Naive B cell (primary cell): ENCODE measurements around the gene AFF3. TPM values are rescaled to one million over a fixed set of nuclear protein-coding genes. Genes with fewer than 3 reads are reported as not detected.
"Not testable (repeated sequence)": the region's sequence is repeated elsewhere in the genome, so short reads cannot be mapped to it uniquely, and the experiment has no call there.

Experiments used
- ATAC-seq, 2 donors: fragments of 150-1000 bp; cut with Tn5 transposase; 2 replicates each; pipeline ENCODE4 v1.10.0; 2021; ENCODE audit warnings: low read depth in 2 of 2, mild to moderate bottlenecking in 2 of 2, moderate library complexity in 2 of 2
- DNase-seq: peaks from one replicate; pipeline ENCODE4 v3.0.0; 2022
- H3K27ac Mint-ChIP-seq, 6 donors: one replicate each; pipeline ENCODE4 v1.8.0; 2020 to 2022; ENCODE audit warnings: mild to moderate bottlenecking in 6 of 6, mixed read lengths in 6 of 6, moderate library complexity in 5 of 6, inconsistent platforms in 2 of 6
- H3K27me3 Mint-ChIP-seq, 3 donors: one replicate each; pipeline ENCODE4 v1.8.0; 2021 to 2022; ENCODE audit warnings: mixed read lengths in 3 of 3, mild to moderate bottlenecking in 1 of 3
- H3K36me3 Mint-ChIP-seq, 2 donors: one replicate each; pipeline ENCODE4 v1.8.0; 2020 to 2022; ENCODE audit warnings: mixed read lengths in 2 of 2, inconsistent platforms in 1 of 2, mild to moderate bottlenecking in 1 of 2
- H3K4me1 Mint-ChIP-seq, 3 donors: one replicate each; pipeline ENCODE4 v1.8.0; 2020 to 2022; ENCODE audit warnings: mixed read lengths in 3 of 3, inconsistent platforms in 1 of 3, mild to moderate bottlenecking in 1 of 3, moderate library complexity in 1 of 3
- H3K4me3 Mint-ChIP-seq, 8 donors: one replicate each; pipeline ENCODE4 v1.8.0; 2020 to 2022; ENCODE audit warnings: mild to moderate bottlenecking in 8 of 8, mixed read lengths in 8 of 8, moderate library complexity in 8 of 8, inconsistent platforms in 2 of 8
- H3K9me3 Mint-ChIP-seq, 7 donors: one replicate each; pipeline ENCODE4 v1.8.0; 2020 to 2022; ENCODE audit warnings: mixed read lengths in 7 of 7, mild to moderate bottlenecking in 5 of 7, inconsistent platforms in 2 of 7, moderate library complexity in 1 of 7
- polyA plus RNA-seq, 6 donors: library from polyadenylated mRNA; unstranded; fragments of 300-500 nt; fragmentation: Illumina TruSeq; gene quantifications; one replicate each; pipeline ENCODE4 v1.2.3, GENCODE V29; 2021; ENCODE audit warnings: low read depth in 6 of 6

AFF3 gene
- polyA plus RNA-seq, 6 donors from 2014 or later: 43.8 to 255 (median 96.8) TPM

DNA sequence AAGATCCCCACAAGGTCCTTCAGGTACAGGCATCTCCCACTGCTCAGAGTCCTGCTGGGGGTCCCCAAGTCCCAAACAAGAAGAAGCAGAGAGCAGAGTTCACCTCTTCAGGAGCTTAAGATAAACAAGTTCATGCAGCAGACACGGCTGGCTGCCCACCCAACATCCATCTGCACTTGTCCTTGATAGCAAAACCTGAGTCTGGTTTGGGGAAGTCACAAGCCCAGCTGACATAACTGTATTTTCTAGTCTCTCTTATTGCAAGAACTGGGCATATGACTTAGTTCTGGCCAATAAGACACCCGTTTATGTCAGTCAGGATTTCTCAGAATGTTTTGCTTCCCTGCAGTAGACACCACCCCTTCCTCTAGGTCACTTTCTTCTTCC is 31.8 kb downstream of the AFF3 start:
- ATAC-seq: peak; percentile 83
- H3K36me3 Mint-ChIP-seq: peaks cover 7 to 27% of the 10 kb centered on the region in 2 donors
- H3K4me1 Mint-ChIP-seq: peaks cover 78 to 93% (median 88%) of the 10 kb centered on the region in 3 donors
- H3K4me3 Mint-ChIP-seq: peak overlapping the region; percentile 76 to 92 (median 84)
- H3K27ac Mint-ChIP-seq: peak overlapping the region; percentile 94 to 97 (median 96)
- peak; percentile 82 for DNase-seq
- H3K9me3 Mint-ChIP-seq: no peaks in the 10 kb centered on the region
- H3K27me3 Mint-ChIP-seq: no peaks in the 10 kb centered on the region

DNA sequence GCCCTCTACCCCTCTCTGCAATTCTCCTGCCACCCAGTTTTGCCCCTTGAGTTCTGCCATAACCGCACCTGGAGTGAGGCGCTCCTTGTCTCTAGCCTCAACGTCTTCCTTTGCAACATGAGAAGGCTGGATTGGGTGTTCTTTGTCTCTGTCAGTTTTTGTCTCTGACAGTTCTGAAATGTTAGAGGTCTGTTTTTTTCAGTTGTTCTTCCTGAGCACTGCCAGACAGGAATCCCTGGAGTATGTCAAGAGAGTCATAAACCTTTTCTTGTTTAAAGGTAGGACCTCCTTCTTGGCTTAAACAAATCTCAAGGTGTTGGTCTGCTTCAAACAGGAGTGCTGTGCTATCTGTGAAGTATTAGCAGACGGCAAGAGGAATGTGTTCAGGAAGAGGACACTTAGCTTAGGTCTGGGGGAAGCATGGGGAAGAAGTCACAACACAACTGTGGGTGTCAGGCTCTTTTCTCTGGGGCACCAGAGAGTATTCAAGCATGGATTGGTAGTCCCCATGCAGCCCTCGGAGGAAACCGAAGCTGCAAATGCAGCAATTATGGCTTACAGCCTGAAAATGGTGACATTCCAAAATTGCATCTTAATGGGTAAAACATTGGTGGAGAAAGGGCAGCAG is 32.3 kb downstream of the AFF3 start:
- peaks cover 81 to 92% (median 87%) of the 10 kb centered on the region in 3 donors for H3K4me1 Mint-ChIP-seq

DNA sequence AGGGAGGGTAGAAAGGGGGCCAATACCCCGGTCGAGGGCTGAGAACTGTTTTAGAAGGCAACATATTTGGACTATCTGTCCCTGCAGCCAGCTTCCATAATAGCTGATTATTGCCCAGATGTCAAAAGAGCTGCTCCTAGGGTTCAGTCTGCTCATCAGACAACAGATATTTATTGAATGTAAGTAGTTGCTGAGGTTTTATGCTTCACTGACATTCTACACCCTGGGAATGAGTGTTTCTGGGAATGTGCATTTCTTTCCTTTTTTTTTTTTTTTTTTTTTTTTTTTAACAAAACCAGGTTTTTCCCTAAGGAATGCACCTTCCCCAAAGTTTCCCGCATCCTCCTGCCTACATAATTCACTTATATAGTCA is 33.8 kb downstream of the AFF3 start:
- peak overlapping the region; percentile 36 to 70 (median 49) for H3K4me3 Mint-ChIP-seq
- H3K4me1 Mint-ChIP-seq: peaks cover 70 to 77% (median 72%) of the 10 kb centered on the region in 3 donors
- peaks cover 7 to 27% of the 10 kb centered on the region in 2 donors for H3K36me3 Mint-ChIP-seq

More for the DNA sequence above, 32.3 kb downstream of the AFF3 start:
- Mint-ChIP-seq H3K4me3 (peak overlapping the region; percentile 76 to 92 (median 84)), H3K27ac (peak overlapping the region; percentile 94 to 97 (median 96)), H3K27me3 (no peaks in the 10 kb centered on the region), H3K36me3 (peaks cover 7 to 27% of the 10 kb centered on the region in 2 donors), H3K9me3 (no peaks in the 10 kb centered on the region)
- DNase-seq (no peak), ATAC-seq (peak; percentile 43 to 49)

DNA sequence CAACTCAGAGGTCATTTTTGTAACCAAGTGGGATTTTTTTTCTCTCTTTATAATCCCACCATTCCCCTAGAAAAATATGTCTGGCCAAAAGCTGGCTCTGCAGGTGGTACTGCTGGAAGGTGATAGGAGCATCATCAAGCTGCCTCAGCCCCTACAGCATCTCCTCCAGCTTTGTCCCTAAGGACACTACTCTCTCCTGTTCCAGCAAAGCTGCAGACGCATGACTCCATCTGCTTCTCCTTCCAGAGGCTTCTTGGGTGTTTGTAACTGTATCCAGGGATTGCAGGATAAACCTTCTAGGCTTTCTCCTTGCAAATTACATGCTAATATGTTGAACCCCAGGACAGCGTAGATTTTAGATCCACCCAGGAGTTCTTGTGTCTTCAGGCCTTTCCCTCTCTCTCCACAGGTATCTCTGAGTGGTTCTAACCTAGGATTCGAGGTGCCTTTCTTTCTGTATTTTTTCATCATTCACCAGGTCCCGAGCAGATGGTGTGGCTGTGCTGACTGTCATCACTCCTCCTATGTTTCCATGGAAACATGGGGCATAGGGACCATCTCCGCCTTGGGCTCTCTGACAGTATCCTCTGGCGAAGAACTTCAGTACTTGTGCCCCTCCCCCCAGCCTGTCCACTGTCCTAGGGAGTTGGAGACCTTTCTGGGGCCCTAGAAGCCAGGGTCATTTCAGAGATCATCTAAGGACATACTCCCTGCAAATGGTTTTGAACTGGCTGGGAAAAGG is 34.3 kb downstream of the AFF3 start:
- H3K4me1 Mint-ChIP-seq: peaks cover 64 to 73% (median 67%) of the 10 kb centered on the region in 3 donors
- H3K4me3 Mint-ChIP-seq: peak overlapping the region; percentile 36 to 95 (median 72)
- ATAC-seq (no peak), DNase-seq (no peak)
- peaks cover 7 to 27% of the 10 kb centered on the region in 2 donors for H3K36me3 Mint-ChIP-seq
- peak overlapping the region; percentile 67 to 87 (median 81) for H3K27ac Mint-ChIP-seq
- no peaks in the 10 kb centered on the region for H3K9me3 Mint-ChIP-seq
- no peaks in the 10 kb centered on the region for H3K27me3 Mint-ChIP-seq

More for the DNA sequence above, 33.8 kb downstream of the AFF3 start:
- ATAC-seq, H3K9me3 Mint-ChIP-seq, DNase-seq, H3K27me3 Mint-ChIP-seq: not testable (repeated sequence)
- H3K27ac Mint-ChIP-seq: peak overlapping the region in 3 of 6 donors; percentile 76 to 86 (median 80)

DNA sequence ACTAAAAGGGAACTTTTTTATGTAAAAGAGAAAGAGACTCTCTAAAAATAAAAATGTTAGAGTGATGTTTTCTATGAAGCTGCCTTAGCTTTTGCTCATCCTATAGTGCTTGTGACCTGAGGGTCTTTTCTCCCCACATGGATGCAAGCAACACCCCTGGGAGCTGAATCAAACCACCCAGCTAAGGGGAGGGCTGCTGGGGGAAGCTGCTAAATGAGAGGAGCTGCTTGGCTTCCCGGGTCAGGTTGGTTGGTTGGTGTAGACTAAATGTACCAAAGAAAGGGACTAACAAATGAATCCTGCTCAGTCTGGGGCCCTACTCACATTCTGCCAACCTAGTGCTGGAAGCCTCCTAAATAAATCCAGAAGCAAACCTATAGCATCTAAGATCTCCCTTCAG is 35.0 kb downstream of the AFF3 start:
- peaks cover under 1 to 21% of the 10 kb centered on the region in 2 donors for H3K36me3 Mint-ChIP-seq
- peaks cover 58 to 68% (median 61%) of the 10 kb centered on the region in 3 donors for H3K4me1 Mint-ChIP-seq
- H3K4me3 Mint-ChIP-seq: peak overlapping the region in 6 of 8 donors; percentile 42 to 95 (median 80)

DNA sequence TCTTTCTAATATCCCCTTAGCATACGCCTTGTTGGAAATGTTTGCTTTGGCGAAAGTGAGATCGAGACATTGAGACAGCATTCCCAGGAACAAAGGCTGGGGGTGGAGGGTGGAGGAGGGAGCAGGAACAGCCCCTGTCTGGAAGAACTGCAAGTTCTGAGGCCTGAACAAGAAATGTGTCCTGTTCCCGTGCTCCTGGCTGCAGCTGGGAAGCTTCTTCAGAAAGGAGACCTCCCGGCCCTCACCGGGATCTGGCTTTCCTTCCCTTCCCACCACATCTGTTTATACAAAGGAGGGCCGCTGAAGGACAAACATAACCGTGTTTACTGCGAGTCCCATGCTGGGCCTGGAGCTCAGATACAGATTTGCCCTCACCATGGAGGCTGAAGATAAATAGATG is 35.9 kb downstream of the AFF3 start:
- peaks cover 48 to 59% (median 51%) of the 10 kb centered on the region in 3 donors for H3K4me1 Mint-ChIP-seq
- H3K36me3 Mint-ChIP-seq: peaks cover 0 to 12% of the 10 kb centered on the region in 2 donors
- H3K27me3 Mint-ChIP-seq: no peaks in the 10 kb centered on the region
- no peak for DNase-seq
- peak overlapping the region in 5 of 6 donors; percentile 42 to 97 (median 92) for H3K27ac Mint-ChIP-seq
- ATAC-seq: no peak
- H3K9me3 Mint-ChIP-seq: no peaks in the 10 kb centered on the region
- peak overlapping the region; percentile 78 to 95 (median 85) for H3K4me3 Mint-ChIP-seq

More for the DNA sequence above, 35.0 kb downstream of the AFF3 start:
- Mint-ChIP-seq H3K9me3 (no peaks in the 10 kb centered on the region), H3K27ac (peak overlapping the region in 5 of 6 donors; percentile 18 to 87 (median 67)), H3K27me3 (no peaks in the 10 kb centered on the region)
- DNase-seq: no peak
- no peak for ATAC-seq

DNA sequence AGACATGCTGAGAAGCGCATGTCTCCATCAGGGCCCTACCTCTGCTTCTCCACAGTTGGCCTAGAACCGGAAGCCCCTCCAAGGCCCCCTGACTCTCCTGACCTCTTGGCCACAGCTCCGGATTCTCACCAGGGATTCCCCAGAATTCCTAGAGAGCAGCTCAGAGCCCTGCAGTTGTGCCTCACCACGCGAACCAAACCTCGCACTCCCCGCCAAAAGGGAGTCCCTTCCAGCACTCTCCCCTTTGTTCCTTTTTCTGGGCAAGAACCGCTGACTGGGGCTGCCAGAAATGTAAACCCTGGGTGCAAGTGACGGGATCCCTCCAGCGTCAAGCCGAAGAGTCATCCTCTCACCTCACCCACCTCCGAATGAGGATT is 36.7 kb downstream of the AFF3 start:
- Mint-ChIP-seq H3K4me3 (peak overlapping the region; percentile 79 to 95 (median 86)), H3K36me3 (peaks cover 0 to 12% of the 10 kb centered on the region in 2 donors), H3K27me3 (no peaks in the 10 kb centered on the region), H3K9me3 (no peaks in the 10 kb centered on the region), H3K27ac (peak overlapping the region; percentile 59 to 97 (median 92)), H3K4me1 (peaks cover 41 to 51% (median 48%) of the 10 kb centered on the region in 3 donors)
- no peak for DNase-seq
- ATAC-seq: no peak

DNA sequence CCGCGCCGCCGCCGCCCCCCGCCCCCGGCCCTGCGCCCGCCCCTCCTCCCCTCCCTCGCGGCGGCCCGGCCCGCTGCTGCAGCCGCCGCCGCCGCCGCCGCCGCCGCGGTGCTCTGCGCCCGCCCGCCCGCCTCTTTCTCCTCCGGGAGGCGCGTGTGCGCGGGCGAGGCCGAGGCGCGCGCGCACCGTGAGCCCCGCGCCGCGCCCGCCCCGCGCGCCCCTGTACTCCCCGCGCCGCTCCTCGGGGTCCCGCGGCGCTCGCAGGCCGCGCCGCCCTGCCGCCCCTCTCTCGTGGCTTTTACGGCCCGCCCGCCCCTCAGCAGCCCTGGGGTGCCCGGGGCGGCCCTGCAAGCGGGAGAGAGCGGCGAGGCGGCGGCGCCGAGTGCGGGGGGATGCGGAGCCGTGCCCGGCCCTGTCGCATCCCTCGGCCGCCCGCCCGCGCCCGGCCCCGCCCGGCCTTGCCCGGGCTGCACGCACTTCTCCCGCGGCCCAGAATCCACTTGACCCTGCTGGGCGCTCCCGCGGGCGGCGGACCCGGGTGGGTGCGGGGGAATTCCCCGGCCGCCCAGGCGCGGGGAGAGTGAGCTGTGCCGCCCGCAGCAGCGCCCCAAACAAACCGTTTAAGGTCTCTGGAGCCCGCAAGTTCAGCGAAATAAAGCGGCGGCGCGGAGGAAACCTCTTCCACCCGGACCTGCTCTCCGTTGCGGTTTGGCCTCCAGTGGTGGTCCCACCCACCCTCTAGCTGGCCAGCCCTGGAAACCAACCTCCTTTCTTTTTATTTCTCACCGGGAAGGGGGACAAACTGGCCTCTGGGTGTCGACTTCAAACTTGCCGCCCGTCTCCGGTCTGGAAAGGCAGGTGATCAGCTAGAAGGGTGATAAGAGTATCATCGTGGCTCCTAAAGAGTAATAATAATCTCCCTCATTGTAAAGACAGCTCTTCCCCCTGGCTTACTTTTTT is 37.4 kb downstream of the AFF3 start:
- H3K4me3 Mint-ChIP-seq: peak overlapping the region; percentile 79 to 95 (median 86)
- H3K36me3 Mint-ChIP-seq: peaks cover 0 to 10% of the 10 kb centered on the region in 2 donors
- H3K9me3 Mint-ChIP-seq: no peaks in the 10 kb centered on the region
- ATAC-seq (peak; percentile 69), DNase-seq (peak; percentile 49)
- no peaks in the 10 kb centered on the region for H3K27me3 Mint-ChIP-seq
- H3K4me1 Mint-ChIP-seq: peaks cover 34 to 45% (median 44%) of the 10 kb centered on the region in 3 donors
- peak overlapping the region; percentile 54 to 97 (median 92) for H3K27ac Mint-ChIP-seq

DNA sequence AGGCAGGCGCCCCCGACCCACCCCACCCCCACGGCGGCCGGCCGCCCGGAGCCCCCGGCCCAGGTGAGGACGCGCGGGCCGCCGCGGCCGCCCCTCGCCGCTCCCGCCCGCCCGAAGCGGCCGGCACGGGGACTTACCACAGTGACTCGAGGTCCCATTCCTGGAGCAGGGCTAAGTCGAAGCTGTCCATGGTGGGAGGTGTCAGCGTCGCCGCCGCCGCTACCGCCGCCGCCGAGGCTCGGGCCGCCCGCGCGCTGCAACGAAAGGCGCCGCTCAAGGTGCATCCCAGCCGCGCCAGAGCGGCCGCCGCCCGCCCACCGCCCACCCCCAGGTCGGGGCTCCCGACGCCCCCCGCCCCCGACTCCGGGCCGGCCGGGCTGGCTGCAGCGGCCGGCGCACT is 38.1 kb downstream of the AFF3 start:
- not testable (repeated sequence) for H3K36me3 Mint-ChIP-seq, H3K9me3 Mint-ChIP-seq

DNA sequence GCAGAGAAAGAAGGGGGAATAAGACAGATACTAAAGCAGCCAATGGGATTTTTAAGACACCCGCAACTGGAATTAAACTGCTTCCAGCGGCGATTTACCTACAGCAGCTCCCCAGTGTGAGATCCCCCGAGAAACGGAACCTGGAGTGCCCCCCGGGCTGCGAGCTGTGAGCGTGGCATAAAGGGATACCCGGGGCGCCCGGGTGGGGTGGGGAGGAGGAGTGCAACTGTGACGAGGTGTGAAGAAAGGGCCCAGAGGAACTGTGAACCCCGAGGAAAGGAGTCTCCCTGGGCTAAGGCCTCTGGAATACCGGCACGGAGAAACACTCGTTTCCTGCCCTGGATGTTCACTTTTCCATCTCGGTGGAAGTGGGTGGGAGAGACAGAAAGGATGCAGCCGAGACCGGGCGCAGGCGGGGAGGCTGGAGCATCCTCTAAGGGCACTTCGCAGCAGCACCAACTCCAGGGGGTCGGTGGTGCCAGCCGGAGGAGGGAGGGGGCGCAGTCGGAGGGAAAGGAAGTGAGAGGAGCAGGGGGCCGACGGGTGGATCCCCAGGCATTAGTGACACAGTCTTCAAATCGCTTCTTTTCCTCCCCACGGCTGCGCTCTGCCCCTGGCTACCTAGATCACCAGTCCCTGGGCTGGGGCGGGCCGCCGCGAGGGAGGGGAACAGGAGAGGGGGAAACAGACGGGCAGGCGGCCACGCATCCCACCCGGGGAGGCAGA is 38.7 kb downstream of the AFF3 start:
- peak overlapping the region in 4 of 6 donors; percentile 56 to 87 (median 74) for H3K27ac Mint-ChIP-seq
- peak; percentile 26 to 29 for ATAC-seq
- not testable (repeated sequence) for DNase-seq, H3K9me3 Mint-ChIP-seq, H3K27me3 Mint-ChIP-seq, H3K36me3 Mint-ChIP-seq
- H3K4me3 Mint-ChIP-seq: peak overlapping the region in 7 of 8 donors; percentile 54 to 87 (median 63)
- peaks cover 28 to 39% (median 37%) of the 10 kb centered on the region in 3 donors for H3K4me1 Mint-ChIP-seq

More for the DNA sequence above, 38.1 kb downstream of the AFF3 start:
- not testable (repeated sequence) for DNase-seq, H3K27me3 Mint-ChIP-seq, H3K27ac Mint-ChIP-seq
- Mint-ChIP-seq H3K4me3 (peak overlapping the region in 1 of 8 donors; percentile 61), H3K4me1 (peaks cover 28 to 39% (median 37%) of the 10 kb centered on the region in 3 donors)
- ATAC-seq: peak; percentile 32 to 38

DNA sequence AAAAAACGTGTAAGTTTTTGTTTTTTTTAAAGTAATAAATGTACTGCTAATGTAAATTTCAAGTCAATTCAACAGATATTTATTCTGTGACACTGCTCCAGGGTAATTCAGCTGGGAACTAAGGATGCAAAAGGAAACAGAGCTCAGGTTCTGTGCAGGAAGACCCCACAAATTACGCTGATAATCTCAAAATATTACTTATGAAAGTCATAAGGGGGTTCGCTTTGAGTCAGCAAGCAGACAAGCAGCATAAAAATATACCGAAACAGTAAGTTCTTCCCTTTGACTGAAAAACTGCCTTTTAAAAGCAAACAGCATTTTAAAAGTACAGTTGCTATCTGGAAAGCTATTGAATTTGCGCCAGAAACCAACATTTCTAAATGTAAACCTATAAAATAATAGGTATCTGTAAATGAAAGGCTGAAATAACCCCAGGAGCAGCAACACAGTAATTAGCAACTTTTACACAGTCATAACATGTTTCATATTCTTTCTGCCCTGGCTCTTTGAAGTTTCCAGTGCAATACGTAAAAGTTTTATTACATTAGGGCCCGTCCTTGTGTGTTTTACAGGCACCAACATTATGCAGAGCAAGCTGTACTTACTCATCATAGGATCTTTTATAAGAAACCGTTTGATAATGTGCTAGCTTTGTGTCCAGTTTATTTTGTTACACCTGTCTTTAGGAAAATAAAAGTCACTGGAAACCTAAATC is 39.8 kb downstream of the AFF3 start:
- H3K9me3 Mint-ChIP-seq, DNase-seq, H3K27me3 Mint-ChIP-seq, H3K36me3 Mint-ChIP-seq, ATAC-seq: not testable (repeated sequence)
- Mint-ChIP-seq H3K4me3 (peak overlapping the region in 4 of 8 donors; percentile 61 to 87 (median 86)), H3K27ac (peak overlapping the region in 2 of 6 donors; percentile 62 to 91), H3K4me1 (peaks cover 19 to 29% (median 27%) of the 10 kb centered on the region in 3 donors)

DNA sequence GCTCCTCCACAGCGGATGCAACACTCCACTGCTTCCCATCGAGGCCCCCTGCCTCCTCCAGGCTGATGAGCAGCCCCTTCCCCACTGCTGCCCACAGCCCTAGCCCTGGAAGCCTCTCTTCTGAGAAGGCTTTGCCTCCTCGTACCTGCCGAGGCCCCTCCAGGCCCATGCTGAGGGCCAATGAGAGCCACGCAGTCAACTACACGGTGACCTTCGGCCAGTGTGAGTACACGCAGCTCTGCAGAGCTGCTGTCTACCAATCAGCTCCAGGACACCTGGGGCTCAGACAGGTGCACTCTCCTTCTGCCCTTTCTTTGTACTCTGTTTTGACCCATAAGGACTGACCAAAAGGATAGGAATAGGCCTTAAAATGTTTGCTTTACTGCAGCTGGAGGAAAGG is 43.5 kb downstream of the AFF3 start:
- H3K9me3 Mint-ChIP-seq, H3K27me3 Mint-ChIP-seq, H3K36me3 Mint-ChIP-seq, H3K4me3 Mint-ChIP-seq, H3K4me1 Mint-ChIP-seq, ATAC-seq, DNase-seq: not testable (repeated sequence)
- H3K27ac Mint-ChIP-seq: peak overlapping the region in 1 of 6 donors; percentile 60
